ENCODE measurements around the gene APOL2.
"Not testable (repeated sequence)": the region's sequence is repeated elsewhere in the genome, so short reads cannot be mapped to it uniquely, and the experiment has no call there.

The APOL2 gene

DNA sequence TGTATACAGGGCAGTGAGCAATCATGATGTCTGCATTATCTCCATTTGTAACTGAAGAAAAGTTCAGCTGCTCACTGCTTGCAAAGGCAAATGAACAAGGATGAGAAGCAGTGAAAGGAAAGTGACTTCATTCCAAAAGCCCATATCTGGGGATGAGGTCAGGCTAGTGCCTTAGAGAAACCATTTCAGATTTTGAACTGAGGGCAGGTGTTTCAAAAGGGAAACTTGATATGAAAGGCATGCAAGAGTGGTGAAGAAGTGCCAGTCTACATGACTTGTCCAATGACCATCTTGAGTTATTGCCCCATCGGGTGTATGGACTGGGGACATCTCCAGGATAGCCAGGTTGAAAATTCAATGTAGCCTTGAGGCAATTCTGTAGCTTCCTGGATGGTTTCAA is 30.4 kb downstream of the APOL2 start:
- Histone ChIP-seq H3K9me3 (ENCODE audit: control extremely low read depth in 1 of 5, control insufficient read depth in 4 of 5, insufficient read depth in 2 of 5, low read depth in 1 of 5, low read length in 4 of 5) (peaks cover 0 to 5% (median 0%) of the 10 kb centered on the region in 5 experiments), H3K27ac (ENCODE audit: insufficient read depth in 1 of 2, low read depth in 1 of 2, low read length in 2 of 2, poor library complexity in 1 of 2, severe bottlenecking in 2 of 2) (no peak overlapping the region), H3K4me1 (ENCODE audit: control extremely low read depth in 1 of 4, control insufficient read depth in 4 of 4, insufficient read depth in 4 of 4, low read length in 3 of 4) (peaks cover 6 to 58% (median 30%) of the 10 kb centered on the region in 4 experiments), H3K4me3 (ENCODE audit: control insufficient read depth in 1 of 7, extremely low read depth in 1 of 7, insufficient read depth in 4 of 7, low read depth in 2 of 7, low read length in 6 of 7) (no peak overlapping the region), H3K36me3 (ENCODE audit: control insufficient read depth in 4 of 4, insufficient read depth in 4 of 4, low read length in 3 of 4) (no peaks in the 10 kb centered on the region), H3K27me3 (replicated peaks in 2 of 5; ENCODE audit: control insufficient read depth in 4 of 5, insufficient read depth in 5 of 5, low read length in 4 of 5) (no peaks in the 10 kb centered on the region)
- ChIA-PET CTCF (interaction anchor here (0.8 to 4.2 kb wide), 5 partner anchors 9 to 77 kb away, joined by 3 to 18 read pairs (median 4); no protein-coding TSS in a partner anchor), POLR2A (no interaction called here)
- no CpG with 5 or more reads among the region's 1 CpG for WGBS (ENCODE audit: insufficient coverage)
- DNase-seq = no peak

DNA sequence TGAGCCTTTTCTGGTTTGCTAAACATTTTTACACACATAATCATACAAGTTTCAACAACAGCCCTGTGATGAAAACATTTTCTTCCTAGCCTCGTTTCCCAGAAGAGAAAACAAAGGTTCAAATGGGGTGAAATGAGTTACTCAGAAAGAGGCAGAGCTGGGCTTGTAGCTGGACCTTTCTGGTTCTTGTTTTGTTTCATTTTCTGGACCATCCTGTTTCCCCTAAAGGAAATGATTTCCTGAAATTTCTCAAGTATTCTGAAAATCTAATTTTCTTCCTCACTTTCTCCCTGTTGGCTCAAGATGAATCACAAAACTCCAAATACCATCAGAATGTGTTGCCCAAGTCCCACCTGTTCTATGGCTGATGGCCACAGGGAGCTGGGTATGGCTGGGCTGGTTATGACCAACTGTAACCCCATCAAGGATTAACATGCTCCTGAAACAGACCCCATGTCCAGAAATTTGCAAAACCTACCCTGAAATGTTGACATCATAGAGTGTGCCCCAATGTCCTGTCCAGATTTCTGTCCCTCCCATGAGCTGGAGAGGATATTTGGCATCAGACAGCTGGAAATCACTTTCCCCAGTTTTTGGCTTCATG is 31.1 kb downstream of the APOL2 start:
- DNase-seq = no peak
- no peaks in the 10 kb centered on the region for H3K36me3 ChIP-seq (ENCODE audit: control insufficient read depth in 4 of 4, insufficient read depth in 4 of 4, low read length in 3 of 4)
- H3K27me3 ChIP-seq (replicated peaks in 2 of 5; ENCODE audit: control insufficient read depth in 4 of 5, insufficient read depth in 5 of 5, low read length in 4 of 5) = no peaks in the 10 kb centered on the region
- 100% methylated on average over 1 of the region's 1 CpG for WGBS (ENCODE audit: insufficient coverage)
- no peak overlapping the region for H3K27ac ChIP-seq (ENCODE audit: insufficient read depth in 1 of 2, low read depth in 1 of 2, low read length in 2 of 2, poor library complexity in 1 of 2, severe bottlenecking in 2 of 2)
- peaks cover 0 to 5% (median 0%) of the 10 kb centered on the region in 5 experiments for H3K9me3 ChIP-seq (ENCODE audit: control extremely low read depth in 1 of 5, control insufficient read depth in 4 of 5, insufficient read depth in 2 of 5, low read depth in 1 of 5, low read length in 4 of 5)
- ChIA-PET POLR2A (no interaction called here), CTCF (interaction anchor here (0.8 to 4.2 kb wide), 6 partner anchors 10 to 78 kb away, joined by 3 to 18 read pairs (median 4); no protein-coding TSS in a partner anchor)
- H3K4me3 ChIP-seq (ENCODE audit: control insufficient read depth in 1 of 7, extremely low read depth in 1 of 7, insufficient read depth in 4 of 7, low read depth in 2 of 7, low read length in 6 of 7) = no peak overlapping the region
- peaks cover 6 to 55% (median 30%) of the 10 kb centered on the region in 4 experiments for H3K4me1 ChIP-seq (ENCODE audit: control extremely low read depth in 1 of 4, control insufficient read depth in 4 of 4, insufficient read depth in 4 of 4, low read length in 3 of 4)

DNA sequence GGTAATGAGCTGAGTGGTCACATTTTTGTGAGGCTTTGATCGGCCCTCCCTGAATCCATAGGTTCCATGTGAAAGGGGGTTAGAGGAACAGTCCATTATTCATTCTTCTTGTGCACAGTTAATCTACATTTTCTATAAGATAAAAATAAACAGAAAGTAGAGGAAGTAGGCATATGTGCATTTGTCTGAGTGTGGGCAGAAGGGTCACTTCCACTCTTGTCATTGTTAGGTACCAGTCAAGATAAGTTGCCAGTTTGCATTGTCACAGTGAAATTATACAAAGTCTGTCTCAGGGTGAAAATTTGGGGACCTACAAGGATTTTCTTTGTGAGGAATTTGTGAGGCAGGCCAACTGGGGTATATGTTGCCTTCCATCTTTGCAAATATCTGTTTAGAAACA is 33.1 kb downstream of the APOL2 start:
- ChIA-PET POLR2A (no interaction called here), CTCF (interaction anchor here (2.3 kb wide), 1 partner anchor 9 kb away, joined by 10 read pairs; no protein-coding TSS in a partner anchor)
- H3K36me3 ChIP-seq (ENCODE audit: control insufficient read depth in 4 of 4, insufficient read depth in 4 of 4, low read length in 3 of 4) = no peaks in the 10 kb centered on the region
- no peak overlapping the region for H3K27ac ChIP-seq (ENCODE audit: insufficient read depth in 1 of 2, low read depth in 1 of 2, low read length in 2 of 2, poor library complexity in 1 of 2, severe bottlenecking in 2 of 2)
- no CpG with 5 or more reads among the region's 1 CpG for WGBS (ENCODE audit: insufficient coverage)
- H3K9me3 ChIP-seq (ENCODE audit: control extremely low read depth in 1 of 5, control insufficient read depth in 4 of 5, insufficient read depth in 2 of 5, low read depth in 1 of 5, low read length in 4 of 5) = peaks cover 0 to 5% (median 0%) of the 10 kb centered on the region in 5 experiments
- peaks cover 6 to 52% (median 29%) of the 10 kb centered on the region in 4 experiments for H3K4me1 ChIP-seq (ENCODE audit: control extremely low read depth in 1 of 4, control insufficient read depth in 4 of 4, insufficient read depth in 4 of 4, low read length in 3 of 4)
- H3K27me3 ChIP-seq (replicated peaks in 2 of 5; ENCODE audit: control insufficient read depth in 4 of 5, insufficient read depth in 5 of 5, low read length in 4 of 5) = no peaks in the 10 kb centered on the region
- H3K4me3 ChIP-seq (ENCODE audit: control insufficient read depth in 1 of 7, extremely low read depth in 1 of 7, insufficient read depth in 4 of 7, low read depth in 2 of 7, low read length in 6 of 7) = no peak overlapping the region
- no peak for DNase-seq

DNA sequence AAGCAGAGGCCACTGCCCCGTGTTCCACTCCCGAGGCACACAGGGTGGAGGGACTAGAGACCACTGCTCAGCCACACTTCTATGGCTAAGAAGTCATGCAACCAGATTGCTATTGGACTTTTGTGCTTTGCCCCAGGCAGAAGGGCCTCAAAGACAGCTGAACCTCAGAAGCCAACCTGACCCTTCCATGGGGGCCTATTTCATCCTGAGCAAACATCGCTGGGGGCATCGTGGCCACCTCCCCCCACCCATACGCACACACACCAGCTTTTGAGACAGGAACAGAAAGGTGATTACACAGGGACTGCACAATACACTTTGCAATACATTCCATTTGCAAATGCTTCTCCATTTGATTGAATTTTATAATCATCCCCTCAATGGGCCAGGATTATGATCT is 33.8 kb downstream of the APOL2 start:
- H3K4me1 ChIP-seq (ENCODE audit: control extremely low read depth in 1 of 4, control insufficient read depth in 4 of 4, insufficient read depth in 4 of 4, low read length in 3 of 4) = peaks cover under 1 to 48% (median 22%) of the 10 kb centered on the region in 4 experiments
- H3K27ac ChIP-seq (ENCODE audit: insufficient read depth in 1 of 2, low read depth in 1 of 2, low read length in 2 of 2, poor library complexity in 1 of 2, severe bottlenecking in 2 of 2); H3K4me3 ChIP-seq (ENCODE audit: control insufficient read depth in 1 of 7, extremely low read depth in 1 of 7, insufficient read depth in 4 of 7, low read depth in 2 of 7, low read length in 6 of 7); H3K27me3 ChIP-seq (replicated peaks in 2 of 5; ENCODE audit: control insufficient read depth in 4 of 5, insufficient read depth in 5 of 5, low read length in 4 of 5); DNase-seq; POLR2A ChIA-PET; H3K9me3 ChIP-seq (ENCODE audit: control extremely low read depth in 1 of 5, control insufficient read depth in 4 of 5, insufficient read depth in 2 of 5, low read depth in 1 of 5, low read length in 4 of 5); H3K36me3 ChIP-seq (ENCODE audit: control insufficient read depth in 4 of 4, insufficient read depth in 4 of 4, low read length in 3 of 4): not testable (repeated sequence)
- CTCF ChIA-PET = interaction anchor here (1.1 to 4.2 kb wide), 3 partner anchors 8 to 32 kb away, joined by 3 to 23 read pairs (median 10); no protein-coding TSS in a partner anchor
- 96% methylated on average over 4 of the region's 5 CpGs for WGBS (ENCODE audit: insufficient coverage)

DNA sequence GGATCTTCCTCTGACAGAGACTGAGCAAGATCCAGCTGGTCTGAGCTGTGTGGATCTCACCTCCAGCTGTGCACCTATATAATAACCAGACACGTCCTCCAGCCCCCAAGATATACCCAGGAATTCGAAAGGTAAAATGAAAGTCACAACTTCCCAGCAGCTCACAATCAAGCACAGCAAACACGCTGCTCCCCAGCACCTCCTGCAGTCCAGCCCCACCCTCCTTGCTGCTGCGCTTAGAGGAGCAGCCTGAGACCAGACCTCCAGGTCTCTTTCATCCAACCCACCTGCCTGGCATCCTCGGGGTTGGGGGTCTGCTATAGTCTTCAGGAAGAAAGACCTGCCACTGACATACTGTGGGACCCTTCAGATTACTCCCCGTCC is 34.7 kb downstream of the APOL2 start:
- ChIA-PET CTCF (interaction anchor here (0.8 to 4.2 kb wide), 7 partner anchors 9 to 82 kb away, joined by 3 to 23 read pairs (median 4); no protein-coding TSS in a partner anchor), POLR2A (no interaction called here)
- H3K4me3 ChIP-seq (ENCODE audit: control insufficient read depth in 1 of 7, extremely low read depth in 1 of 7, insufficient read depth in 4 of 7, low read depth in 2 of 7, low read length in 6 of 7) = peak overlapping the region in 2 of 7 experiments; percentile 37 to 71
- peaks cover 0 to 50% (median 19%) of the 10 kb centered on the region in 4 experiments for H3K4me1 ChIP-seq (ENCODE audit: control extremely low read depth in 1 of 4, control insufficient read depth in 4 of 4, insufficient read depth in 4 of 4, low read length in 3 of 4)
- peak in 1 of 3 donors; percentile 29 for DNase-seq
- no peaks in the 10 kb centered on the region for H3K36me3 ChIP-seq (ENCODE audit: control insufficient read depth in 4 of 4, insufficient read depth in 4 of 4, low read length in 3 of 4)
- 96% methylated on average over 4 of the region's 6 CpGs for WGBS (ENCODE audit: insufficient coverage)
- H3K27ac ChIP-seq (ENCODE audit: insufficient read depth in 1 of 2, low read depth in 1 of 2, low read length in 2 of 2, poor library complexity in 1 of 2, severe bottlenecking in 2 of 2) = no peak overlapping the region
- no peaks in the 10 kb centered on the region for H3K27me3 ChIP-seq (replicated peaks in 2 of 5; ENCODE audit: control insufficient read depth in 4 of 5, insufficient read depth in 5 of 5, low read length in 4 of 5)
- peaks cover 0 to 5% (median 0%) of the 10 kb centered on the region in 5 experiments for H3K9me3 ChIP-seq (ENCODE audit: control extremely low read depth in 1 of 5, control insufficient read depth in 4 of 5, insufficient read depth in 2 of 5, low read depth in 1 of 5, low read length in 4 of 5)

DNA sequence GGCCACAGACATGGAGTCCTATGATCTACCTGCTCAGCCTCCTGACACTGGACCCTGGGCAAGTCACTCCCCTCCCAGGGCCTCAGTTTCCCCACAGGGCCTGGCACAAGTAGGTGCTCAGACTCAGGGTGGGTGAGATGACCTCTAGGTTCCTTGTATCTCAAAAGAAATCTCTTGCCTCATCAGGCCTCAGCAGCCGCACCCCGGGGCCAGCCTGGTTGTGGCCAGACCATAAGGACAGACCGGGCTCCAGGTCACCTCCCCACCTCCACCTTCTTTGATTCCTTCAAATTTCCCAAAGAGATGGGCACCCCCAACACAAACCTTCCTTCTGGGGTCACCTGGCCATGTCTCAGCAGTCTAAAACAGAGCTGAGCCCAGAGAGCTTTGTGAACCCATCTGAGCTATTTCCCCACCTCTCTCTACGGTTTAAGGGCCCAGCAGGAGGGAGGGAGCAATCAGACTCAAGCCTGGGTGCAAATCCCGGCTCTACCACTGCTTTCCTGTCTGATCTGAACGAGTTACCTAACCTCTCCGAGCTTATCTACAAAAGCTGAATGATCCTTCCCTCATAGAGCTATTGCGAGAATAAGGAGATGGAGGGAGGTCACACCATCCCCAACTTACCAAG is 35.2 kb downstream of the APOL2 start:
- ChIA-PET POLR2A (no interaction called here), CTCF (interaction anchor here (0.8 to 4.2 kb wide), 7 partner anchors 9 to 82 kb away, joined by 3 to 23 read pairs (median 4); no protein-coding TSS in a partner anchor)
- DNase-seq = no peak
- WGBS (ENCODE audit: insufficient coverage) = 87% methylated on average over 6 of the region's 8 CpGs
- H3K27ac ChIP-seq (ENCODE audit: insufficient read depth in 1 of 2, low read depth in 1 of 2, low read length in 2 of 2, poor library complexity in 1 of 2, severe bottlenecking in 2 of 2) = no peak overlapping the region
- H3K36me3 ChIP-seq (ENCODE audit: control insufficient read depth in 4 of 4, insufficient read depth in 4 of 4, low read length in 3 of 4) = no peaks in the 10 kb centered on the region
- peaks cover 0 to 3% (median 0%) of the 10 kb centered on the region in 5 experiments for H3K9me3 ChIP-seq (ENCODE audit: control extremely low read depth in 1 of 5, control insufficient read depth in 4 of 5, insufficient read depth in 2 of 5, low read depth in 1 of 5, low read length in 4 of 5)
- H3K4me1 ChIP-seq (ENCODE audit: control extremely low read depth in 1 of 4, control insufficient read depth in 4 of 4, insufficient read depth in 4 of 4, low read length in 3 of 4) = peaks cover 0 to 54% (median 19%) of the 10 kb centered on the region in 4 experiments
- peak overlapping the region in 2 of 7 experiments; percentile 37 to 71 for H3K4me3 ChIP-seq (ENCODE audit: control insufficient read depth in 1 of 7, extremely low read depth in 1 of 7, insufficient read depth in 4 of 7, low read depth in 2 of 7, low read length in 6 of 7)
- no peaks in the 10 kb centered on the region for H3K27me3 ChIP-seq (replicated peaks in 2 of 5; ENCODE audit: control insufficient read depth in 4 of 5, insufficient read depth in 5 of 5, low read length in 4 of 5)

GRCh38 chr22:36203441-36203840 is 35.9 kb downstream of the APOL2 start:
- H3K36me3 ChIP-seq (ENCODE audit: control insufficient read depth in 4 of 4, insufficient read depth in 4 of 4, low read length in 3 of 4); H3K27ac ChIP-seq (ENCODE audit: insufficient read depth in 1 of 2, low read depth in 1 of 2, low read length in 2 of 2, poor library complexity in 1 of 2, severe bottlenecking in 2 of 2); H3K27me3 ChIP-seq (replicated peaks in 2 of 5; ENCODE audit: control insufficient read depth in 4 of 5, insufficient read depth in 5 of 5, low read length in 4 of 5); POLR2A ChIA-PET; H3K4me3 ChIP-seq (ENCODE audit: control insufficient read depth in 1 of 7, extremely low read depth in 1 of 7, insufficient read depth in 4 of 7, low read depth in 2 of 7, low read length in 6 of 7); DNase-seq; H3K9me3 ChIP-seq (ENCODE audit: control extremely low read depth in 1 of 5, control insufficient read depth in 4 of 5, insufficient read depth in 2 of 5, low read depth in 1 of 5, low read length in 4 of 5): not testable (repeated sequence)
- 95% methylated on average over 4 of the region's 7 CpGs for WGBS (ENCODE audit: insufficient coverage)
- CTCF ChIA-PET = interaction anchor here (0.8 to 4.2 kb wide), 6 partner anchors 10 to 83 kb away, joined by 3 to 23 read pairs (median 8); partner anchors contain the start of gene APOL2
- H3K4me1 ChIP-seq (ENCODE audit: control extremely low read depth in 1 of 4, control insufficient read depth in 4 of 4, insufficient read depth in 4 of 4, low read length in 3 of 4) = peaks cover 0 to 60% (median 23%) of the 10 kb centered on the region in 4 experiments

All from common myeloid progenitor, CD34-positive (primary cell).